Stomach (tissue), 4 donors: ENCODE data around the gene SNCB.

Experiments used
- EP300 ChIP-seq: sonication (generic); formaldehyde crosslinking; IDR thresholded peaks from one replicate; pipeline ENCODE4 v1.6.1; 2017; ENCODE audit warnings: antibody characterized with exemption
- POLR2A ChIP-seq, 4 donors: fragments of 450-650 bp; IDR thresholded peaks; one replicate each; pipeline ENCODE4 v1.6.1; 2016; ENCODE audit warnings: antibody characterized with exemption in 4 of 4, control low read depth in 2 of 4, mild to moderate bottlenecking in 1 of 4, moderate library complexity in 1 of 4
- TF ChIP-seq, protein P1 (sequence below), 7 experiments: fragments of 450-650 bp in 4 of 7; fragments of 200-600 bp in 3 of 7; sonication (generic) in 3 of 7; IDR thresholded peaks; one replicate each; pipeline ENCODE4 v1.5.1; 2016 to 2019; ENCODE audit warnings: antibody characterized with exemption in 7 of 7, control low read depth in 2 of 7, mild to moderate bottlenecking in 1 of 7

- TF ChIP-seq, protein P1, sequence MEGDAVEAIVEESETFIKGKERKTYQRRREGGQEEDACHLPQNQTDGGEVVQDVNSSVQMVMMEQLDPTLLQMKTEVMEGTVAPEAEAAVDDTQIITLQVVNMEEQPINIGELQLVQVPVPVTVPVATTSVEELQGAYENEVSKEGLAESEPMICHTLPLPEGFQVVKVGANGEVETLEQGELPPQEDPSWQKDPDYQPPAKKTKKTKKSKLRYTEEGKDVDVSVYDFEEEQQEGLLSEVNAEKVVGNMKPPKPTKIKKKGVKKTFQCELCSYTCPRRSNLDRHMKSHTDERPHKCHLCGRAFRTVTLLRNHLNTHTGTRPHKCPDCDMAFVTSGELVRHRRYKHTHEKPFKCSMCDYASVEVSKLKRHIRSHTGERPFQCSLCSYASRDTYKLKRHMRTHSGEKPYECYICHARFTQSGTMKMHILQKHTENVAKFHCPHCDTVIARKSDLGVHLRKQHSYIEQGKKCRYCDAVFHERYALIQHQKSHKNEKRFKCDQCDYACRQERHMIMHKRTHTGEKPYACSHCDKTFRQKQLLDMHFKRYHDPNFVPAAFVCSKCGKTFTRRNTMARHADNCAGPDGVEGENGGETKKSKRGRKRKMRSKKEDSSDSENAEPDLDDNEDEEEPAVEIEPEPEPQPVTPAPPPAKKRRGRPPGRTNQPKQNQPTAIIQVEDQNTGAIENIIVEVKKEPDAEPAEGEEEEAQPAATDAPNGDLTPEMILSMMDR (IDR thresholded peaks at IDR 0.05) = no peak
- TF ChIP-seq POLR2A (IDR thresholded peaks at IDR 0.05) (no peak), EP300 (no peak)
These were observed 51.0 kb downstream of the SNCB start for GRCh38 chr5:176579323-176579722.
